Astrocyte of the cerebellum (primary cell): ENCODE measurements around the gene HTT.
A peak's percentile ranks its signal among the peaks of the same experiment; 100 is the strongest.
"Not testable (repeated sequence)": the region's sequence is repeated elsewhere in the genome, so short reads cannot be mapped to it uniquely, and the experiment has no call there.

ENCODE experiments used
- DNase-seq: peaks from one replicate; pipeline ENCODE4 v3.0.0-alpha.2; 2011; ENCODE audit warnings: low read depth
- H3K4me3 ChIP-seq: 2 replicates; pipeline ENCODE4 v1.5.1; 2011; ENCODE audit warnings: mild to moderate bottlenecking, low read depth, low read length, moderate library complexity
- CTCF ChIP-seq: IDR thresholded peaks from 2 replicates; pipeline ENCODE4 v1.5.1; 2012; ENCODE audit warnings: low read length, low read depth, moderate library complexity, mild to moderate bottlenecking; ENCODE audit errors: missing control alignments
- in situ Hi-C: cut with HindIII; loops from 2 replicates; pipeline ENCODE4 v1.10.0; 2017; ENCODE audit warnings: low sequenced_read_pairs

The HTT gene

GRCh38 chr4:3158841-3159240 lies 84.4 kb downstream of the HTT start:
- in situ Hi-C loops = no loop called here
- TF ChIP-seq CTCF = no peak
- H3K4me3 ChIP-seq = no peak overlapping the region
- no peak for DNase-seq

GRCh38 chr4:3160438-3160837 lies 86.0 kb downstream of the HTT start:
- DNase-seq = no peak
- no peak overlapping the region for H3K4me3 ChIP-seq
- no peak for TF ChIP-seq CTCF
- in situ Hi-C loops = no loop called here

GRCh38 chr4:3161044-3161443 lies 86.6 kb downstream of the HTT start:
- in situ Hi-C loops, H3K4me3 ChIP-seq, DNase-seq: not testable (repeated sequence)

- H3K4me3 ChIP-seq, DNase-seq, in situ Hi-C loops: not testable (repeated sequence)
These were observed 92.0 kb downstream of the HTT start for GRCh38 chr4:3166434-3166833.

GRCh38 chr4:3168029-3168428 lies 93.5 kb downstream of the HTT start:
- no peak for TF ChIP-seq CTCF
- DNase-seq = peak; percentile 31
- no peak overlapping the region for H3K4me3 ChIP-seq
- in situ Hi-C loops = no loop called here

GRCh38 chr4:3174371-3175338 lies 100.2 kb downstream of the HTT start:
- no peak overlapping the region for H3K4me3 ChIP-seq
- in situ Hi-C loops = no loop called here
- no peak for DNase-seq
- TF ChIP-seq CTCF = no peak

GRCh38 chr4:3176367-3177229 lies 102.1 kb downstream of the HTT start:
- no peak for DNase-seq
- H3K4me3 ChIP-seq = no peak overlapping the region
- TF ChIP-seq CTCF = no peak
- in situ Hi-C loops = no loop called here
